Activated CD8-positive, alpha-beta memory T cell treated with anti-CD3 and anti-CD28 coated beads for 24 hours (primary cell): ENCODE data around the gene HIVEP3.

Source experiments
- DNase-seq: peaks from one replicate; pipeline ENCODE4 v3.0.0-alpha.2; 2020

Gene HIVEP3

DNA sequence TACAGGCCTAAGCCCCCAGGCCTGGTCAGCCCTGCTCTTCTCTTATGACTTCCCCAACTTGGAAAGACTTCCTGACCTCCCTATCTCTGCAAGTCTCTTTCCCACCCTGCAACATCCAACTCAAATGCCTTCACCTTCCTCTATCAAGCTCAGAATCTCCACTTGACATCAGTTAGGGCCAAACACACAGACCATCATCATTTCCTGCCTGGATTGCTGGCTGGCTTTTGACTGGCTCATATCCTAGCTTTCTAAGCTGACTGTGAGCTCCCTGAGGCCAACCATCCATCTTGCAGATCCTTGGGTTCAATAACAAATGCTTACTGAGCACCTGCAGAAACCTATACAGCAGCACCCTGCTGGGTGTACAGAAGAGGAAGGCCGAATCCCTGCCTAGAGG is 296.9 kb downstream of the HIVEP3 start:
- DNase-seq: no peak

DNA sequence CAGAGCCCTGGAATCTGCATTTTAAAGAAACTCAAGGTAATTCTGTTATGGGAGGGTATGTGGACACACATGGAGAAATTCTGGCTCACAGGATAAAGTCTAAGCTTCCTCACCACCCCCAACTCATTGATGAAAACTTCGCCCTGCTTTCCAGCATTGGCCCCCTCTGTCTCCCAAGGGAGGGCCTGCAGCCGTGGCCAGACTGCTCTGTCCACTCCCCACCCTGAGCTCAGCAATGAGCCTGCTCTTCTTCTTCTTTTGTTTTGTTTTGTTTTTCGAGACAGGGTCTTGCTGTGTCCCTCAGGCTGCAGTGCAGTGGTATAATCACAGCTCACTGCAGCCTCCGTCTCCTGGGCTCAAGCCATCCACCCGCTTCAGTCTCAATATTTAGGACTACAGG is 297.5 kb downstream of the HIVEP3 start:
- DNase-seq: no peak

DNA sequence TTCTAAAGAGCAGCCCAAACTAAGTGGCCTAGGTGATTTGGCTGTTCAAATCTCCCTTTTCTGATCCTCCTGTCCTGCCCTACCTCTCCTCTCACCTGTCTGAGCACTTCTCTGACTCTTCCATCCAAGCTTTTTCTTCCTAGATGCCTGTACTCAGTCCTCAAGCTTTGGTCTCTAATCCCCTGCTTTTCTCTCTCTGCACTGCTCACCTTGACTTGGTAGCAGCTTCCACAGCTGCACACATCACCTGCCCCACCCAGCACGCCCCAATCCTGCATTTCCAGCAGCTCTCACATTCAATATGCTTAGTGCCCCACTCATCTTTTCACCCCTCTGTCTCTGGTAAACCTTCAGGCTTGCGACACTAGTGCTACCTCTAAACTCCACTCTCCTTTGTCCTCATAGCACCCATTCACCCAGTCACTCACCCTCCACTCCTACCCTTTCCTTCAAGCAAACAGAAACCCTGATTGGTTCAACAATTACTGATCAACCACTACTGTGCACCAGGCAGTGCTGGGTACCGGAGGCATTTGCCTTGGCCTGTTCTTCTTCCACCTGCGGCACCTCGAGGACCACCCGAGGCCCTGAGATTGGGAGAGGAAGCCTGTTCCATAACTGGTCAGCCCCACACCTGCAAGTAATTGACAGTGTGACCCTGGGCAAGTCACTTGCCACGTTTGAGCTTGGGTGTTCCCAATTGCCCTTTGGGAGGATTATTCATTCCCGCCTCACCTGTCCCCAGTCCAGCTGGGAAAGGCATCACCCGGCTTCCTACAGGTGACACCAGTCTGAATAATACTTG is 298.2 kb downstream of the HIVEP3 start:
- no peak for DNase-seq

DNA sequence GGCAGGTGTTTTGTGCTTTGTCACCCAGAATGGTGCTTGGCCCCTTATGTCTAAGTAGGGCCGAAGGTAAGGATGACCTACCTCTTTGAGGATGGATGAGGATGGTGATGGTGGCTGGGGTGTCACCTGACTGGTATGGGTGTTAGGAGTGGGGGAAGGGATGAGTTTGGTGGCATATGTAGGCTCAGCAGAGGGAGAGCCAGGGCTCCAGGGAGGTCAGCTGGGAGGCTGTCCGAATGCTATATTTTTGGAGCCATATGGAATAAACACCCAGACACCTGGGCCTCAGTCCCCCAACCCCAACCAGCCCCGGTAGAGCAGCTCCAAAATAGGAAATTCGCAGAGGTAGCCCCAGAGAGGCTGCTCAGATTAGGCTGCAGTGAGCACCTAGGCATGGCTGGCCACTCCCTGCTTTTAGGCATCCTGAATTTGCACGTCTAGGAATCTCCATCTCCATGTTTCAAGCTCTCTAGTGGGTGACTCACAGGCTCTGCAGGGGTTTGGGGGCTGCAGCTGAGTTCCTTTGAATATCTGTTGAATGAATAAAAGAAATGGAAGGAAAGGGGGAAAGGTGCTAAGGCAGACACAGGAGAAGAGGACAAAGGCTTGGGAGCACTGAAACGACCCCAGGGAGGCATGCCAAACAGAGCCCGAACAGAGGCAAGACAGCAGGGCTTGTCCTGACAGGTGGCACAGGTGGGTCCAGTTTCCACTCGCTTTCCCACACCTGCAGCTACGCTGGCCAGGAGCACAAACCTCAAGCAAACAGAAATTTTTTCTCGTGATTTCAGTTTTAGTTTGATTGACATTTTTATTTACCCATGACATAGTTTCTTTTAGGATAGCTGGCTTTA is 299.0 kb downstream of the HIVEP3 start:
- no peak for DNase-seq

DNA sequence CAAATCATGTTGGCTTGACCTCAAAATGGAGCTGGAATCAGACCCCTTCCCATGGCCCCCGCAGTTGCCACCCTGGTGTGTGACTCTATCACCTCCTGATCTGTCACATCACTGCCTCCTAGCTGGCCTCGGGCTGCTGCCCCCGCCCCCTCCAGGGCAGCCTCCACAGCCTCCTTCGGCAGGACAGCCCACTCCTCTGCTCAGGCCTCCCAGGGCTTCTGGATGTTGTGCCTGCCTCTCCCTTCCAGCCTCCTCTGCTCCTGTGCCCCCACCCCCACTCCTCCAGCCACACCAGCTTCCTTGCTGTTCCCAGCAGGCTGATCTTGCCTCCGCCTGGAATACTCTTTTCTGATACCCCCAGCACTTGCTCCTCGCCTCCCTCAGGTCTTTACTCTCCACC is 299.9 kb downstream of the HIVEP3 start:
- DNase-seq: no peak

DNA sequence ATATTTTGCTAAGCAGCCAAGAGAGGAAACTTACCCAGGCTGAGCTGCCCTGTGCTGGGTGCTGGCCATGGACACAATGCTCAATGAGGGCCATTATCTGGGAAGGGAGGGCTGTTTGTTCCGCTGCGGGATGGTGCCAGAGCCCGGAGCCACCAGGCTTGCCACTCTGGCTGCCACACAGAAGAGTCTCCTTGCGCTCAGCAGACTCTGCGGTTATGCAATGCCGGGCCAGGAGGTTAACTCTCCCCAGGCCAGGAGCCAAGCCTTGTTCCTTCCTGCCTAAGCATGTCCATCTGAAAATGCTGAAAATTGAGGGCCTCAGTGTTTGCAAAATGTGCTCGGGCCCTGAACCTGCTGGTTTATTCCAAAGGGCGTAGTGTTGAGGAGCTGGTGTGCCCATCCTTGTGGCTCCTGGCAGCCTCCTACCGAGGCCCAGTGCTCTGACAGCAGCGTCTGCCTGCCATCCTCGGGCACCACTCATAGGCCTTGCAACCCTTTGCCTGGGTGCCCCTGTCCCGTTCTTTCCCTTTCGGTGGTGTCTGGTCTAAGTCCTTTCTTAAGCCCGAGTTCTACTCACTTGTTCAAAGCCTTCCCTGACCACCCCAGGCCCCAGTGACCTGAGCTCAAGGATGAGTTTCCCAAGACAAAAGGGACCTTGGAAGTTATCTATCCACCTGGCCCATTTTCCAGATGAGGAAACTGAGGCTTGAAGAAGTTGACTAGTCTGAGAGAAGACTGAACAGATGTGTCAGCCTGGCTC is 300.5 kb downstream of the HIVEP3 start:
- DNase-seq: no peak

DNA sequence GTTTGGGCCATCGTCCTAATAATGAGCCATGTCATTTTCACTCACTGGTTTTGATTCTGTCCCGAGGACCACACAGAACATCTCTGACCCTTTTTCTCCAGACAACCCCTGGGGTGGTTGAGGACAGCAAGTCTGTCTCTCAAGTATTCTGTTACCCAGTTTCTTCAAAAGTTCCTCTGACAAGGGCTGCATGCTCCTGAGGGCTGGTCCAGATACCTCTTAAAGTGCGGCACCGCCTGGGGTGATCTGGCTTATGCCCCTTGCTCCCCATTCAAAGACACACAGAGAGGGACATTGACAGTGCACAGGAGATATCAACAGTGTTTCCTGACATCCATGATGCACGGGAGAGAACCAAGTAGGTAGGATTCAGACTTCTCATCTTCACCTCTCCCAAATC is 301.4 kb downstream of the HIVEP3 start:
- DNase-seq: no peak

DNA sequence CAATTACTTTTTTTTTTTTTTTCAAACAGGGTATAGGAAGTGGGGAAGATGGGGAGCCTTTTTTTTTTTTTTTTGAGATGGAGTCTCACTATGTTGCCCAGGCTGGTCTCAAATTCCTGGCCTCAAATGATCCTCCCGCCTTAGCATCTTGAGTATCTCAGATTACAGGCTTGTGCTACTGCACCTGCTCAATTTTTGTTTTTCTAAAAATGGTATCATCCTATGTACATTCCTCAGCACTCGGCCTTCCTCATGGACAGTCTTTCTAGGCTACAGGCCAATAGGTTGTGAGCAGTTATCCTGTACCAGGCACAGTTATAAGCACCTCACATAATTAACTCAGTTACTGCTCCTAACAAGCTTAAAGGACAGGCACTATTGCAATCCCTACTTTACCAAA is 302.2 kb downstream of the HIVEP3 start:
- DNase-seq: no peak

DNA sequence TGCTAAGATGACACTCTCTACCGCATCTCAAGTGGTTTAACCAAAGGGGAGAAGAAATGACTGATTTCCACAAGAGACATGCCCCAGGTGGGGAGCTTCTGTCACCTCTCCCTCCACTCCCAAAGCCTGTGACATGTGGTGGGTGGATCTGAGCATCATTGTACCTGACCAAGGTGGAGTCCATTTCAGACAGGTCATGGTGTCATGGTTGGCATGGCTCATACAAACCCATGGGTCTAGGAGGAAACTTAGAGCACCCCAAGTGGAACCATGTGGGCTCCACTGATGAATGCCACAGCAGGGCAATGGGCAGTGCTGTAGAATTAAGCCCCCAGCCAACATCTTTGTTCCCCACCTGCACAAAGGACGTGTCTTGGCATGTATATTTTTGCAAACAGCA is 302.7 kb downstream of the HIVEP3 start:
- DNase-seq: no peak

DNA sequence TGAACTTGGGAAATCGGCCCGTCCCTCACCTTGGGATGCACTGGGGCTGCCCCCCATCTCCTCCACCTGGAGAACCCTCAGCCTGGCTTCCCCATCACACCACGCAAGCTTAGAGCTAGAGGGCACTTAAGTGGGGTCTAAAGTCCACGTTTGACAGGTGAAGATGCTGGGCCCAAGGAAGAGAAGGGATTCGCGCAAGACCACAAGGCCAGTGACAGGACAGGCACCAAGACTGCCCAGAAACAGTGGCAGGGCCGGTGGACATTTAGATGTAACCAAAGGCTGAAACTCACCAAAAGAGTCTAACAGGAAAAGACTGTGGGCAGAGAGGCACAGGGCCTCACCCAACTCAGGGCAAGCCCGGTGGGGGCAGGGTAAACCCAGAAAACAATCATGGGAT is 303.4 kb downstream of the HIVEP3 start:
- no peak for DNase-seq

DNA sequence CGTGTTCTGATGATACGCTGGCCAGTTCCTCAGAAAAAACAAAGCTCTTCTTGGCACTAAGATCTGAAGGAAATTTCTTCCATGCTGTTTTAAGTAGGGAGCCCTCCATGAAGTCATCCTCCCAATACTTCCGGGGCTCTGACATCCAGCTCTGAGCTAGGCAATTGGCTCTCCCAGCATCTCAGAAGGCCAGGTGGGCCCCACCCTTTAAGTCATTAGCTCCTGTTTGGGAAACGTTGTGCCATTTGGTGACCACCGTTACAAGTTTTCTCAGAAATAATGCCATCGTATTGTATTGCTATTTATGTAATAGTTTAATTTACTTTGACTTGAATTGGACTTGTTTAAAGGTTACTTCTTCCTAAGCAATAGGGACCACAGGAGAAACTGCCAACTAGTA is 303.9 kb downstream of the HIVEP3 start:
- no peak for DNase-seq

DNA sequence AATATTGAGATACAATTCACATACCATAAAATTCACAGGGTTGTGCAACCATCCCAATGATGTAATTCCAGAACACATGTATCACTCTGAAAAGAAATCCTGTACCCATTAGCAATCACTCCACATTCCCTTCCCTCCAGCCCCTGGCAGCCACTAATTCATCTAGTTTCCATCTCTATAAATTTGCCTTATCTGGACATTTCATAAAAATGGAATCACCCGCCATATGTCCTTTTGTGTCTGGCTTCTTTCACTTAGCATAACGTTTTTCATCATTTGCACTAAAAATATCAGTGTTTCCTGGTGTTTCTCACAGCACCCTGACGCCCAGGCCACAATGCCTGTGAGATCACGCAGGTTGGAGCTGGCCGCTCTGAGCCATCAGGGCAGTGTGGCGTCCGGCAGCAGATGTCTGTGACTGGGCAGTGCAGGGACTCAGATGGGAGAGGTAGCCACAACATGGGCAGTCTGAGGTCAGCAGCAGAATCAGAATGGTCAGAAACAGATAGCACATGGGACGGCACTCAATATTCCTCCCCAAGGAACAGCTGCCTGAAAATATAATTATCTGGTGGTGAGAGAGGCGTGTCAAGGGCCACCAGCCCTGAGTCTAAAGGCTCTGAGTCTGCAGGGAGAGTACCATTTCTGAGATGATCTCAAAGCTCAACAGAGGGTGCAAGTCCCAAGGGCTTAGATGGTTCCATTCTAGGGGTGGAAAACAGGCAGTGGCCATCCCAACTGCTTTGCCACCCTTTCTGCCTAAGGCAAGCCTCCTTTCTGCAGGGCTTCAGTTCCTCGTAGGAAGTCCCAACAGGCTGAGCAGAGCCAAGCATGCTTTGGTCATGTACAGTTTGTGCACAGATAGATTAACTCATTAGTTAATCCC is 304.8 kb downstream of the HIVEP3 start:
- DNase-seq: no peak

DNA sequence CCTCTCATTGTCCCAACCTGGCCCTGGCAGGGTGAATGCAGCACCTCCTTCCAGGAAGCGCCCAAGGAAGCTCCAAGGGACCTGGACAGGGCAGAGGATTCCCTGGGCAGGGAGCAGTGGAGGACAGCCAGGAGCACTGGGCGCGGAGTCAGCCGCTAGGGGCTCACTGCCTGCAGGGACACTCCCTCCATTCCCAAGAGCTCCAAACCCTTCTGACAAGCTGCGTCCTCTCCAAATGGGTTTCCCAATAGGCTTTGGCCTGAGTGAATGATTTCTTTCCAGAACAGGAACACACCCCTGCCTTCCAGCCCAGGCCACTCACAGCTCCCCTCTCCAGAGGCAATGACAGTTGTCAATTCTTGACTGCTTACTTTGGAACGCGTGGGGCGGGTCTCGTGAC is 305.8 kb downstream of the HIVEP3 start:
- no peak for DNase-seq

DNA sequence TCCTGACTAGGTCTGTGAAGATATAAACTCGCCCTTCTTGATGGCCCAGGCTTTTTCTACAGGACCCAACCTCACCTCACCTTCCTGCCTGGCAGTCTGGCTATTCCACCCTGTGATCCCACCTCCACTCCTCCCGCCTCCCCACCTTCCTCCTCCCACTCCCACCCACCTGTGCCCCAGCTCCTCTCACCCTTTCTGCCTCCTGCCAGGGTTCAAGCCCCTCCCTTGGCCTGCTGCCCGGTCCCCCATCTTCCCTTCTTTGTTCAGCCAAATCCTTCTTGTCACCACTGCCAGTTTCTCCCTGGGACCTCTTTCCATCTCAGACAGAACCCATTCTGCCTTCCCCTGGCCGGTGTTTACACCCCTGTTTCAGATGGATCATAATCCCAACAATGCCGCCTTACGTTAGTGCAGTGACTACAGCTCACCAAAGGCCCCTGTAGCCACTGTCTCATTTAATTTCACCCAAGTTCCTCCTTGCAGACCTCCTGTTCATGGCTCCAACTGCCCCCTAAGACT is 306.7 kb downstream of the HIVEP3 start:
- DNase-seq: no peak

DNA sequence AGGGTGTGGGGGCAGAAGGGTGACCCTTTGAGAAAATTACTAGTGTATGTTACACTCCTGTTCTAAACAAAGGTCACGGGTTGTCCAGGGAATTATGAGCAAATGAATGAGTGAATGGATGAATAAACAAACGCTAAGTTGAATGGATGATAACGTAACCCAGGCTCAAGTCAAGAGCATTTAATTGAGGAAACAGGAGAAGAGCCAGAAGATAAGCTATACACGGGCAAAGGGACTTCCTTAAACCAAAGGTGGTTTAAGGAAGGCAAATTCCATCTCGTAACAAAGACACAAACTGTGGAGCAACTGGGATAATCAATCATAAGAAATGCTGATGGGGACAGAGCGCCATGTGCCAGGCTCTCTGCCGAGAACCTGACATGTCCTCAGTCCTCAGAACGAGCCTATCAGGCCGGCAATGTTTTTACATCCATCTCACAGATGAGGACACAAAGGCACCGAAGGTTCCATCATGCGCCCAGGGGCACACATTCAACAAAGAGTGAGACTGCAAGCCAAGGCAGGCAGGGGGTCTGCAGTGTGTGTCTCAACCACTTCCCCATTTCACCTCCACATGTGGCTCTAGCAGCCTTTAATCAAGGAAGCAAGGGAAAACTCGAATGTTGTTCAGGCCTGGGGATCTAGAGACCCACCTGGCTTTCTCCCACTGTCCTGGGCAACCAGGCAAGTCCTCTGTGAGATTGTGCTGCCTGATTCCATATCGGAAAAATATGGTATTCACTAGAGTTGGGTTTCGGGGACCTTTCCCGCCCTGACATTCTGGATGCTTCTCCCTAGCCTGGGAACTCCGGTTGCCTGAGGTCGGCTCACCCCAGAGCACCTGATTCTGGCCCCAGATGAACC is 307.4 kb downstream of the HIVEP3 start:
- no peak for DNase-seq

DNA sequence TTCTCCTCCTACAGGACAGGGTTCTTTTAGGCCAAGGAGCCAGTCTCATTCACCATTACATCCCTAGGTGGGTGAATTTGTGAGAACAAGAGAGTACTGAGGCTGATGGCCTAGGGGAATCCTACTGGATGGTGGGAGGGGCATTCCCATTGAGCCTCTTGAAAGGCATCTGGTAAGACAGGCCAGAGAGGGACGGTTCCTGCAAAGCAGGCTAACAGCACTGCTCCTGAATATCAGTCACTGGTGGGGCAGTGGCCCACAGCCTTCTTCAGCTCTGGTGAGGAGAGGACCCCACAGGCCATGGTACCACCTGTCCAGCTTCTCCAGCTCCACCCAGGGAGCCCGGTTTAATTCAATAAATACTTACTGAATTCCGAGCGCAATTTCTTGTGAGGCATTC is 308.4 kb downstream of the HIVEP3 start:
- no peak for DNase-seq

DNA sequence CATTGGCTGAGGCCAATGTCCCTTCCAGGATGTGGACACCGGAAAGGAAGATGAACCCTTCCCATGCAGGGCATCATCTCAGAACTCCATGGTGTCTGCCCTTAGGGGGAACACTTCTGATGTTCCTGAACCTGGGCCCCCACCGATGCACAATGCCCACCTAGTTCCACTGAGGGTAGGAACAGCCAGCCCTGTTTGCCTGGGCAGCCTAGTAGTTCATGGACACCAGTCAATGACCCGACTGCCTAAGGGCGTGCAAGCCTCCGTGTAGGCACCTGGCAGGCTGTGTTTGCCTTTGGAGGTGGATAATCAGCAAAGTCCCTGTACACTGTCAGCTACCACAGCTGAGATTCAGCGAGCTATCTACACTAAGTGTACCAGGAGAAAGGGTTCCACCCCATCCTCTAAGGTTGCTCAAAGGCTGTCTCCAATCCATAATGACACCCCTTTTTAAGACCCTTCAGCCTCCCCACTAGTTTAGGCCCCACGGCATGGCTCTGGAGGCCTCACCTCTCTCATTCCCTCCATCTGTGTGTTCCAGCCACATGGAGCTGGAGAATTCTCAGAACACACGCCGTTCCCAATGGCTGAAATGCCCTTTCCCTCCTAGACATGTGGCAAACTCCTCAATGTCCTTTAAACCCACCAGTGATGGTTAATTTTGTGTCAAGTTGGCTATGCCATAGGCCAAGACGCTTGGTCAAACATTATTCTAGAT is 309.4 kb downstream of the HIVEP3 start:
- peak; percentile 51 for DNase-seq

DNA sequence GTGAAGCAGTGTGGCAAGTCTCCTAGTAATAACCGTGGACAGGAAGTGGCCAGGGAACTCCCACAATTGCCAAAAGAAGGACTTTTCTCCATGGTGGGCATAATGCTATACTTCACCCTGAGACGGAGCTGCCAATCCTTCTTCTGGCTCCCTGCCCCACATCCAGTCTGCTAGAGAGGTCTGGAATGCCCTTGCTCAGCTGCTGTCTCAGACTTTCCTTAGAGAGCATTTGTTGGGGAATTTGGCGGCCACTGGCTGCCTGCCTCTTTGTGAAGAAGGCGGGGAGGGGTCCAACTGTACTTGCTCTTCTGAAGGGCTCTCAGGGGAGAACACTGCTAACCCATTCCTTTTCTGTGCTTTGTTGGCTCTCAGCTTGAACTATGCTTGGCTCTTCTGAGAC is 310.5 kb downstream of the HIVEP3 start:
- peak; percentile 30 for DNase-seq

DNA sequence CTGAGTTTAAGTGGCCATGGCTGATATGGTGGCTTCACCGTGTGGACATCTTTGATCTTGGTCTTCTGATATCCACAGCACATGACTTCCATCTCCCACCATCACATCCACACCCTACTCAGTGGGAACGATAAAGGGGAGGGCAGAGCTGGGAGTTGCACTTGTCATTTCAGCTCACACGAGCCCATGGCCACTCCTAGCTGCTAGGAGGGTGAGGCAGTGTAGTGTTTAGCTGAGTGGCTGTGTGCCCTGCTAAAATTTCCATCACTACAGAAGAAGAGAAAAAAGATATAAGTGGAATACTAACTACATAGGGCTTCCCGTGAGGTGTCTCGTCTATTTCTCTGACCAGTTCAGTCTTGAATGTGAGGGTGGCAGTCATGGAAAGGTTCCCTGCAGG is 310.9 kb downstream of the HIVEP3 start:
- DNase-seq: peak; percentile 9

DNA sequence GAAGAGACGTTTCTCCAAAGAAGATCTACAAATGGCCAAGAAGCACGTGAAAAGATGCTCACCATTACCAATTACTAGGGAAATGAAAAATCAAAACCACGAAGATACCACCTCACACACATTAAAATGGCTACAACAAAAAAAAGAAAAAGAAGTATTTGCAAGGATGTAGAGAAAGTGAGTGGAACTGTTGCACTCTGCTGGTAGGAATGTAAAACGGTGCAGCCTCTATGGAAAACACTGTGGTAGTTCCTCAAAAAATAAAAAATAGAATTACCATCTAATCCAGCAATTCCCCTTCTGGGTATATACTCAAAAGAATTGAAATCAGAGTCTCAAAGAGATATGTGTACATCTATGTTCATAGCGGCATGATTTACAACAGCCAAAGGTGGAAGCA is 318.8 kb downstream of the HIVEP3 start:
- DNase-seq: no peak

DNA sequence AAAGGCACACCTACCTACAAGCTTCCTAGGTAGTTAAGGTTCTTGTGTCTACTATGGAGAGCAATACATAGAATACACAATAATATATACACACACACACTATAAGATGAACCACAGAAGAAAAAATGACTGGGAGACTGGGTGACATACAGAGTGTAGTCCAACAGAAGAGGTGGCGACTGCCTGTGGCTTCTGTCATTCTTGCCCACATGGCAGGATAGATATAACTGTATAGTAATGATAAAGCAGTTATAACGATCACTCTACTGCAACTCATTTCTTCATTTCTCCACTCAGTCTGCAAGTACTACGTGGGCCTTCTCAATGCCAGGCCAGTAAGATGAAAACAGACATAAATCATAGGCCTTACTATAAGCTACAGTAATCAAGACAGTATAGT is 320.4 kb downstream of the HIVEP3 start:
- DNase-seq: peak; percentile 17
